Sigmoid colon (tissue), 7 donors: ENCODE data around the gene HSDL2. TPM values are rescaled to one million over a fixed set of nuclear protein-coding genes. Genes with fewer than 3 reads are reported as not detected.
A peak's percentile ranks its signal among the peaks of the same experiment; 100 is the strongest.

Experiments
- DNase-seq: peaks from one replicate; pipeline ENCODE4 v3.0.0-alpha.2; 2019
- H3K27ac ChIP-seq, 4 donors: fragments of 200-600 bp; sonication (generic); one replicate each; pipeline ENCODE4 v1.5.1; 2016 to 2019; ENCODE audit warnings: mild to moderate bottlenecking in 1 of 4
- H3K27me3 ChIP-seq, 3 donors: fragments of 200-600 bp; sonication (generic); one replicate each; pipeline ENCODE4 v1.5.1; 2019; ENCODE audit warnings: mild to moderate bottlenecking in 1 of 3
- H3K36me3 ChIP-seq, 4 donors: fragments of 200-600 bp; sonication (generic); one replicate each; pipeline ENCODE4 v1.5.1; 2016 to 2019
- H3K4me1 ChIP-seq, 4 donors: fragments of 200-600 bp; sonication (generic); one replicate each; pipeline ENCODE4 v1.5.1; 2017 to 2019
- H3K4me3 ChIP-seq, 4 donors: fragments of 200-600 bp; sonication (generic); one replicate each; pipeline ENCODE4 v1.5.1; 2017 to 2019; ENCODE audit warnings: mild to moderate bottlenecking in 2 of 4, moderate library complexity in 1 of 4
- H3K9me3 ChIP-seq, 4 donors: fragments of 200-600 bp in 3 of 4; sonication (generic) in 3 of 4; one replicate each; pipeline versions ENCODE4 v1.5.1 to v1.6.1; 2013 to 2019
- EP300 ChIP-seq, 4 donors: sonication (generic); formaldehyde crosslinking; IDR thresholded peaks; one replicate each; pipeline ENCODE4 v1.6.1; 2017; ENCODE audit warnings: antibody characterized with exemption in 4 of 4
- POLR2A ChIP-seq, 2 donors: fragments of 450-650 bp; IDR thresholded peaks; one replicate each; pipeline ENCODE4 v1.6.1; 2016; ENCODE audit warnings: antibody characterized with exemption in 2 of 2, mild to moderate bottlenecking in 2 of 2, moderate library complexity in 2 of 2
- POLR2AphosphoS5 ChIP-seq, 4 donors: sonication (generic); formaldehyde crosslinking; IDR thresholded peaks; one replicate each; pipeline ENCODE4 v1.6.1; 2017; ENCODE audit warnings: antibody characterized with exemption in 4 of 4
- WGBS, 2 donors: extraction: QIAGEN DNeasy Blood & Tissue Kit; methylation state at CpG; one replicate each; pipeline ENCODE4 v1.1.7; 2013; 5-methylcytosine and 5-hydroxymethylcytosine counted together
- intact Hi-C: fragments of 100-400 bp; cut with DNase I; formaldehyde crosslinking; loops from one replicate; pipeline ENCODE4 v1.15.1; 2023
- polyA plus RNA-seq, 3 donors: library from polyadenylated mRNA; stranded (reverse); fragments of 200-250 nt; gene quantifications; one replicate each; pipeline ENCODE4 v1.2.3, GENCODE V29; 2013
- total RNA-seq, 4 donors: library from RNA; depleted of rRNA; stranded (reverse); fragments of >200 nt; gene quantifications; one replicate each; pipeline ENCODE4 v1.1.0, GENCODE V29; 2016
- TF ChIP-seq, protein P1 (sequence below), 4 experiments: fragments of 450-650 bp in 3 of 4; fragments of 200-600 bp in 1 of 4; IDR thresholded peaks; one replicate each; pipeline ENCODE4 v1.5.1; 2016 to 2019; ENCODE audit warnings: antibody characterized with exemption in 4 of 4, mild to moderate bottlenecking in 3 of 4, moderate library complexity in 2 of 4
- donor health status: healthy with polysubstance abuse.
- donor health status: Bipolar disorder and iron deficiency.
- donor health status: healthy.

HSDL2 gene
- total and polyA plus RNA-seq, 7 donors = 24.6 to 53.5 (median 39.8) TPM

DNA sequence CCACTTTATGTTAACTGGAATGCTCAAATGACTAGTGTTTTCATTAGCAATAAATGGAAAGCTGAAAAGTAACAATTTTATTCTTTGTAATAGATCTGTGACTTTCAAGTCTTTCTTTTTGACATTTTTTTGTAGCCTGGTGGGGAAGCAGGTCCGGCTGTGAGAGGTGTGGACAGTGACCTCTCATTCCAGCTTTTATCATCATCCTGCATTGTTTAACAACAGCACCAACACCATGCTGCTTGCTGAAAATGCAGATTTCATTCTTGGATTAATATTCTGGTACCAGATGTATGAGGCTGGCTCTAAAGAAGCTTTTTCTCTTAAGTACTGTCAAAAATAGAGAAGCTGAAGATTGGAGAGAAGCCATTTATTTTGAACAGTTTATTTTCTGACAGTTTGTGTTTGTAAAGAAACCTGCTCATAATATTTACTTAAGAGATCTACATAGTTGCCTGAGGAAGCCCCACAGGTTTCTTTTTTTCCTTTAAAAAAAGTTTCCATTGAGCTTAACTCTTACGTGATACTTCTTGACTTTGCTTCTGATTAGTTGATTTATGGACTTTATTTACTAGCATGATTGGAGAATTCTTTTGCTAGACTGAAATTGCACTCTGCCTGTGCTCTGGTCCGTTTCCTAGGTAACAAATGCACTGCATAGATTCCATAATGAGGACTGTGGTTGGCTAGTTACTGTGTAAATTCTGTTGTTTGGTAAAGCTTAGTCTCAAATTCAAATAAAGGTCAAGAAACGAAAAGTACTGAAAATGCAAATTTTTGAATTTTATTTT is 110.2 kb downstream of the HSDL2 start:
- intact Hi-C loops = loop anchor here (5.0 to 10.0 kb wide), 4 partner anchors 108 to 593 kb away; partner anchors contain the start of genes HSDL2, INIP and UGCG
- TF ChIP-seq POLR2AphosphoS5 (IDR thresholded peaks at IDR 0.05) (no peak), POLR2A (IDR thresholded peaks at IDR 0.05) (no peak), EP300 (IDR thresholded peaks at IDR 0.05) (no peak)
- TF ChIP-seq, protein P1, sequence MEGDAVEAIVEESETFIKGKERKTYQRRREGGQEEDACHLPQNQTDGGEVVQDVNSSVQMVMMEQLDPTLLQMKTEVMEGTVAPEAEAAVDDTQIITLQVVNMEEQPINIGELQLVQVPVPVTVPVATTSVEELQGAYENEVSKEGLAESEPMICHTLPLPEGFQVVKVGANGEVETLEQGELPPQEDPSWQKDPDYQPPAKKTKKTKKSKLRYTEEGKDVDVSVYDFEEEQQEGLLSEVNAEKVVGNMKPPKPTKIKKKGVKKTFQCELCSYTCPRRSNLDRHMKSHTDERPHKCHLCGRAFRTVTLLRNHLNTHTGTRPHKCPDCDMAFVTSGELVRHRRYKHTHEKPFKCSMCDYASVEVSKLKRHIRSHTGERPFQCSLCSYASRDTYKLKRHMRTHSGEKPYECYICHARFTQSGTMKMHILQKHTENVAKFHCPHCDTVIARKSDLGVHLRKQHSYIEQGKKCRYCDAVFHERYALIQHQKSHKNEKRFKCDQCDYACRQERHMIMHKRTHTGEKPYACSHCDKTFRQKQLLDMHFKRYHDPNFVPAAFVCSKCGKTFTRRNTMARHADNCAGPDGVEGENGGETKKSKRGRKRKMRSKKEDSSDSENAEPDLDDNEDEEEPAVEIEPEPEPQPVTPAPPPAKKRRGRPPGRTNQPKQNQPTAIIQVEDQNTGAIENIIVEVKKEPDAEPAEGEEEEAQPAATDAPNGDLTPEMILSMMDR (IDR thresholded peaks at IDR 0.05) = no peak
- no peak overlapping the region for H3K4me3 ChIP-seq
- peaks cover 0 to 13% (median 8%) of the 10 kb centered on the region in 4 donors for H3K4me1 ChIP-seq
- no peaks in the 10 kb centered on the region for H3K36me3 ChIP-seq
- DNase-seq = no peak
- no peaks in the 10 kb centered on the region for H3K27me3 ChIP-seq
- H3K27ac ChIP-seq = no peak overlapping the region
- peaks cover 0 to 10% (median 5%) of the 10 kb centered on the region in 4 donors for H3K9me3 ChIP-seq
- 68 to 81% methylated on average over 4 of the region's 4 CpGs for WGBS, 2 donors

DNA sequence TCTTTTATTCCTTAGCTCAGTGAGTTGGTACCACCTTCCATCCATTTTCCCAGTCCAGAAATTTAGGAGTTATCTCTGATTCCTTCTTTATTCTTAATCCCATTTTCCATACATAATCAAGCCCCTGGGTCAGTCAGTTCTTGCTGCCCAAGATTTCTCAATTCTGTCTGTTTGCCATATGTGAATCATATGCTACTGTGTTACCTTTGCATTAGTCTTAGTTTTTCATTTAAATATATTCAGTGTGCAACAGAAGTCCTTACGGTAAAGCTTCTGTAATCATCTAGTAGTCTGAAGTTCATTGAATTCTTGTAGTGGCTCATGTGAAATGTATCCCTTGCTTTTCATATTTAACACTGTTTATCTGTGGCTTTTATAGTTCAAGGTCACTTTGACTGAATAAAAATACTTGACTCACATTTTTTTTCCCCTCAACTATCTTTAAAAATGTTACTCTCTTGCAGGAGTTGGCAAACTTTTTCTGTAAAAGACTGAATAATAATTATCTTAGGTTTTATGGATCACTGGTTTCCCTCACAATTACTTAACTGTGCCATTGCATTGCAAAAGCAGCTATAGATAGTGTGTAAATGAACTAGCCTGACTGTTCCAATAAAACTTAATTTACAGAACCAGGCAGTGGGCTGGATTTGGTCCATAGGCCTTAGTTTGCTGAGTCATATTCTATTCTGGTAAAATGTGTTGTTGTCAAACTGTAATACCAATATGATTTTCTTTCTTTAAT is 113.7 kb downstream of the HSDL2 start:
- H3K27ac ChIP-seq = peak overlapping the region in 1 of 4 donors; percentile 52
- intact Hi-C loops = no loop called here

GRCh38 chr9:112494153-112494552 is 114.2 kb downstream of the HSDL2 start:
- intact Hi-C loops = no loop called here
- no peak for DNase-seq
- Histone ChIP-seq H3K27ac (peak overlapping the region in 1 of 4 donors; percentile 52), H3K4me3 (no peak overlapping the region), H3K4me1 (no peaks in the 10 kb centered on the region), H3K27me3 (no peaks in the 10 kb centered on the region), H3K36me3 (no peaks in the 10 kb centered on the region), H3K9me3 (peaks cover 0 to 10% (median 5%) of the 10 kb centered on the region in 4 donors)
- no peak for TF ChIP-seq POLR2A (IDR thresholded peaks at IDR 0.05)
- TF ChIP-seq EP300 (IDR thresholded peaks at IDR 0.05) = no peak
- TF ChIP-seq, protein P1 (IDR thresholded peaks at IDR 0.05) = no peak
- TF ChIP-seq POLR2AphosphoS5 (IDR thresholded peaks at IDR 0.05) = no peak
- WGBS, 2 donors = 98 to 100% methylated on average over 1 of the region's 1 CpG

More for the DNA sequence above, 113.7 kb downstream of the HSDL2 start:
- Histone ChIP-seq H3K27me3 (no peaks in the 10 kb centered on the region), H3K4me3 (no peak overlapping the region), H3K36me3 (no peaks in the 10 kb centered on the region), H3K9me3 (peaks cover 0 to 10% (median 5%) of the 10 kb centered on the region in 4 donors), H3K4me1 (no peaks in the 10 kb centered on the region)
- DNase-seq = no peak
- TF ChIP-seq POLR2A (IDR thresholded peaks at IDR 0.05) (no peak), POLR2AphosphoS5 (IDR thresholded peaks at IDR 0.05) (no peak), EP300 (IDR thresholded peaks at IDR 0.05) (no peak)
- WGBS, 2 donors = 95 to 98% methylated on average over 1 of the region's 1 CpG

- no peaks in the 10 kb centered on the region for H3K4me1 ChIP-seq
- H3K4me3 ChIP-seq = no peak overlapping the region
- 85 to 89% methylated on average over 4 of the region's 4 CpGs for WGBS, 2 donors
- no peaks in the 10 kb centered on the region for H3K36me3 ChIP-seq
- no peak for TF ChIP-seq POLR2AphosphoS5 (IDR thresholded peaks at IDR 0.05)
- TF ChIP-seq, protein P1 (IDR thresholded peaks at IDR 0.05) = no peak
- no peak for TF ChIP-seq EP300 (IDR thresholded peaks at IDR 0.05)
- TF ChIP-seq POLR2A (IDR thresholded peaks at IDR 0.05) = no peak
- no peaks in the 10 kb centered on the region for H3K27me3 ChIP-seq
- peaks cover 0 to 10% (median 5%) of the 10 kb centered on the region in 4 donors for H3K9me3 ChIP-seq
- no peak for DNase-seq
- no peak overlapping the region for H3K27ac ChIP-seq
- intact Hi-C loops = no loop called here
Observed at GRCh38 chr9:112495614-112496013, 115.7 kb downstream of the HSDL2 start.
